Measurements from ENCODE around the gene CDH15.
A peak's percentile ranks its signal among the peaks of the same experiment; 100 is the strongest.

CDH15 gene, protein sequence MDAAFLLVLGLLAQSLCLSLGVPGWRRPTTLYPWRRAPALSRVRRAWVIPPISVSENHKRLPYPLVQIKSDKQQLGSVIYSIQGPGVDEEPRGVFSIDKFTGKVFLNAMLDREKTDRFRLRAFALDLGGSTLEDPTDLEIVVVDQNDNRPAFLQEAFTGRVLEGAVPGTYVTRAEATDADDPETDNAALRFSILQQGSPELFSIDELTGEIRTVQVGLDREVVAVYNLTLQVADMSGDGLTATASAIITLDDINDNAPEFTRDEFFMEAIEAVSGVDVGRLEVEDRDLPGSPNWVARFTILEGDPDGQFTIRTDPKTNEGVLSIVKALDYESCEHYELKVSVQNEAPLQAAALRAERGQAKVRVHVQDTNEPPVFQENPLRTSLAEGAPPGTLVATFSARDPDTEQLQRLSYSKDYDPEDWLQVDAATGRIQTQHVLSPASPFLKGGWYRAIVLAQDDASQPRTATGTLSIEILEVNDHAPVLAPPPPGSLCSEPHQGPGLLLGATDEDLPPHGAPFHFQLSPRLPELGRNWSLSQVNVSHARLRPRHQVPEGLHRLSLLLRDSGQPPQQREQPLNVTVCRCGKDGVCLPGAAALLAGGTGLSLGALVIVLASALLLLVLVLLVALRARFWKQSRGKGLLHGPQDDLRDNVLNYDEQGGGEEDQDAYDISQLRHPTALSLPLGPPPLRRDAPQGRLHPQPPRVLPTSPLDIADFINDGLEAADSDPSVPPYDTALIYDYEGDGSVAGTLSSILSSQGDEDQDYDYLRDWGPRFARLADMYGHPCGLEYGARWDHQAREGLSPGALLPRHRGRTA

DNA sequence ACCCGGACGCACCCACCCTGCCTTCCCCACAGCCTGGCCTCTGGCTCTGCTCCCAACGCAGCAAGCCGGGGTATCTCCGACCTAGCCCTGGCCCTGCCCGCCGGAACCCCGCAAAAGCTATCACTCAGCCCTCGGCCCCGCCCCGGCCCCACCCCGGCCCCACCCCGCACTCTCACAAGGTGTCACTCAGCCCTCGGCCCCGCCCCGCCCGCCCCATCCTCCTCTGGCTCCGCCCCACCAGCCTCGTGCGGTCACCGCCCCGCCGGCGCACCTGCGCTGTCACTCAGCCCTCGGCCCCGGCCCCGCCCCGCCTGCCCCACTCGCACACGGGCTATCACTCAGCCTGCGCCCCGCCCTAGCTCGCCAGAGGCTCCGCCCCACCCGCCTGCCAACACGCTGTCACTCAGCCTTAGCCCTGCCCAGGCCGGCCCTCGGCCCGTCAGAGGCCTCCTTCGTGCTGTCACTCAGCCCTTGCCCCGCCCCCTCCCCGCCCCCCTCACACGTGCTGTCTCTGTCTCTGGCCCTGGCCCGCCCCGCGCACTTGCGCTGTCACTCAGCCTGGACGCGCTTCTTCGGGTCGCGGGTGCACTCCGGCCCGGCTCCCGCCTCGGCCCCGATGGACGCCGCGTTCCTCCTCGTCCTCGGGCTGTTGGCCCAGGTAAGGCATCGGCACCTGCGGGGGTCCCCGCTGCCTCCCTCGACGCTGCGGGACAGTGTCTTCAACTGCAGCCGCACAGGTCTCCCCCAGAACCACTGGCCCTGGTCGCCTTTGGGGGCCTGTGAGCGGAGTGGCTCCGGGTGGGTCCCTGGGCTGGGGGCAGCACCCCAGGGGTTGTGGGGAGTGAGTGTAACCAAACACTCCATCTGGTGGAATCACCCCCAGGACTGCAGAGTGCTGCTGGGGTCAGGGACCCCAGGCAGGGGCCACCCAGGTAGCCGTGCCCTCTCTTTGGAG, at the start of gene CDH15:
Gene CDH15, plus strand, starts transcription at position 533 of the 955 bp plus-strand sequence. Its CDS starts 84 bp downstream, at position 617.
- DNase-seq = peak; percentile 84 to 89

DNA sequence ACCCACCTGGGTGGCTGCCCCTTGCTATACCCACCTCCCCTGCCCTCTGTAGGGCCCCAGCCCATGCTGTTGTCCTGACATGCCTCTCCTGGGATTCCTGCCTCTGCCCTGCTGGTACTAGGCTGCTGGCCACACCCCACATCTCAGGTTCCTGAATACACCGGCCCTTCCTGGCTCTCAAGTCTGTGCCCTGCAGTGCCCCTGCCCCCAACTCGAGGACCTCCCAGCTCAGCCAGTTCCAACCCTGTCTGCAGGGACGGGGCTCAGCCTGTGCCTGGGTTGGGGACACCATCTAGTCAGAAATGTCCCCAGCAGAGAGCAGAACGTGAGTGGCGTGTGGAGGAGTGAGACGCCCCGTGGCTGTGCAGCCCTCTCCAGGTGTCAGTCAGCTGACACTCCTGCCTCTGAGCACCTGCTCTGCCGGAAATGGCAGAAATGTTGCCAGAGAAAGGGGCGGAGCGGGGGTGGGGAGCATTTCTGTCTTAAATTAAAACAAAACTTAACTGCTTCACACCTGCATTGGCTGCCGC, 49.2 kb upstream of the CDH15 start:
- peak; percentile 67 to 89 for DNase-seq

DNA sequence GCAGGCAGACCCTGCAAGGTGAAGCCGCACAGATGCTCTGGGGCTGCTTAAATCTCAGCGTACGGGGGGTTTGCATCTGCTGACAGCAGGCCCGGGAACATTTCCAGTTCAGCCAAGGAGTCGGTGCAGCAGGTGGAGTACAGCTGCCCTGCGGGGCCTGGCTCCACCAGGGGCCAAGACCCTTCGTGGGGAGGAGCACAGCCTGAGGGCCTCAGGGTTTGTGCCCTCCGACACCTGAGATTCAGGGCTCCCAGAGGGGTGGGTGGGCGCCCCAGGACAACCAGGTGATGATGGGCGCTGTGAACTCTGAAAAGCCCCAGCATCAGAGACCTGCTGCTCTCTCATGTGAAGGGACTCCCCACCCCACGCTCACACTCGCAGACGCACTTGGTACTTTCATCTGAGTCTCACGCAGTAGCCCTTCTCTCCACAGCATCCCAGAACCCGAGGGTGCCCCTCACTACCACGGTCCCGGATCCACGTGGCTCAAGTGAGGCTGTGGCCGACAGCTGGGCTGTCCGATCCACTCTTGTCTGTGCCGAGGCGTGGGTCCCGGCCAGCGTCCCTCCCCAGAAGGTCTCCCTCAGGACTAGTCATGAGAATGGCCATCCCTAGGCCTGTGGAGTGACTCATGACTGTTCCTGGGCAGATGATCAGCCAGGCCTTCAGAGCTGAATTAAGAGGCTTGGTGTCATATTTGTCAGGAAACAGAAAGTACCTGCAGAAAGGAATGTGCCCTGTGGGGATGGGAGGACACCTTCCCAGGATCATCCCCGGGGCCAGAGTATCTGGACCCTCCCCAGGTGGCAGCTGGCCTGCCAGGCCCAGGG, 48.3 kb upstream of the CDH15 start:
- DNase-seq = peak in 1 of 2 experiments; percentile 61

DNA sequence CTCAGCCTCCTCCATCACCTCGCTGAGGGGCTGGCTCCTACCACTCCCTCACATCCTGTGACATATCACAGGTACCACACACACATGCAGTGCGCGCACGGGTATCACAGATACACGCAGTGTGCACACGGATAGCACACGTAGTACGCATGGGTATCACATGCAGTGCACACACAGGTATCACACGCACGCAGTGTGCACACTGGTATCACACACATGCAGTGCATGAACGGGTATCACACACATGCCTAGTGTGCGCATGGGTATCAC, 47.8 kb upstream of the CDH15 start:
- DNase-seq = no peak

DNA sequence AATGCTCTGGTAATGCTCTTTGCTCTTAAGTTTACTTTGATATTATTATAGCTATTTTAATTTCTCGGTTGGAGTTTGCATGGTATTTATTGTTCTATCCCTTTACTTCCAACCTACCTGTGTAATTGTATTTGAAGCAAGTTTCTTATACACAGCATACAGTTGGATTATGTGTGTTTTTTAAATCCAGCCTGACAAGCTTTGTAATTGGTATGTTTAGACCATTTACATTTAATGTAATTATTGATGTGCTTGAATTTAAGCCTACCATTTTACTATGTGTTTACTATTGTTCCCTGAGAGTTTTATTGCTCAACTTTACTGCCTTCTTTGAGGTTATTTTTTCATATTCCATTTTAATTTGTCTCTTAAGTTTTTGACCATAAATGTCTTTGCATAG, 42.2 kb upstream of the CDH15 start:
- no peak for DNase-seq

DNA sequence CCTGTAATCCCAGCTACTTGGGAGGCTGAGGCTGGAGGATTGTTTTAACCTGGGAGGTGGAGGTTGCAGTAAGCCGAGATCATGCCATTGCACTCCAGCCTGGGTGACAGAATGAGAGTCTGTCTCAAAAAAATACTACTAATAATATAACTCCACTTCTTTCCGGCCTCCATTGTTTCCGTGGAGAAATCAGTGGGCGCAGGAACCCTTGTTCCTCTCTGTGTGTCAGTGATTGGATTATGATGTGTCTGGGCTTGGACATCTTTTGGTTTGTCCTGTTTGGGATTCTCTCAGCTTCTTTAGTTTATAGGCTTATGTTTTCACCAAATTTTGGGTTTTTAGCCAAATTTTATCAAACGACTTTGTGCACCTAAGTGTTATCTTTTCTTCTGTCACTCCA, 41.1 kb upstream of the CDH15 start:
- no peak for DNase-seq

DNA sequence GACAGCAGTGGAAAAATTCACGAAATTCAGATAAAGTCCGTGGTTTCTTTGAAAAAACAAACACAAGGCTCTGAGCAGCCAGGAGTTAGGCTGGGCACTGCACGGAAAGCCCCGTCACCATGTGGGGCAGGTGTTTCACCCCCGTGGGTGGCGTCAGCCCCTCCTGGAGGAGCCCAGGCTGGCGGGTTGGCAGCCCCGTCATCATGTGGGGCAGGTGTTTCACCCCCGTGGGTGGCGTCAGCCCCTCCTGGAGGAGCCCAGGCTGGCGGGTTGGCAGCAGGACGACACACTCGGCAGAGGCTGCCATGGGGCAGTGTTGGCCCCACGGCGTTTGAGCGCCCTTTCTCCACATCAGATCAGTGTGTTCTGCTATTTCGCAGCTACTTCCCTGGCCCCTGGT, 39.8 kb upstream of the CDH15 start:
- DNase-seq = no peak

DNA sequence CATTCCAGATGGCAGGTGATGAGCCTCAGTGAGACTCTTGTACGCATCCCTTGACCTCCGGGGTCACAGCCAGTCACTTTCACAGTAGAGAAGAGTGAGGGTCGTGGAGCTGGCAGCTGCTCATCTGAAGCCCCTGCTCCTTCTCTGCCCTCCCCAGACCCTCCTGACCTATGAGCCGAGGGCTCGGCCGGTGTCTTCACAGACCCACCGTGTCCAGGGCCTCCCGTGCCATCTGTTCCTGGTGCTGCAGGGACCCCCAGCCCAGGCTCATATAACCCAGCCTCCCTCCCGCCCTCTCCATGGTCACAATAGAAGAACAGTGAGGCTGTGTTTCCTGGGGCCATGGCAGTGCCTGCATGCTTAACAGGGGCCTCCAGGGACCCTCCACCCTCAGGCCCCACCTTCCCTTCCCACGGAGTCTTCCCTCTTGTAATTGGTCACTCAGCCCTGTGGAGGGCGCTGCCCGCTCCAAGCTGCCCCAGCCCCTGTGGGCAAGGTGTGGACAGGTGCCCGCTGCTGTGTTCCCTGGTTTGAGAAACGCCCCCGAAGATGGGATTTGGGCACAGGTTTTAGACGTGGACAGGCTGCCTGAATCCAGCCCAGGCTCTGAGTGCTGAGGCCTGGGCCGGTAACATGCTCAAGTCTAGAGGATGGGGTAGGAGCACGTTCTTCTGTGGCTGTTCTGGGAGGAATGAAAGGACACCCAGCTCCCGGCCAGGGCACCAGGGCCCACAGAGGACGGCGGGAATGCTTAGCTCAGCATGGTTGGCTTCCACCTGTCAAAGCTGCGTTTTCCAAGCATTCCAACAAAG, 39.1 kb upstream of the CDH15 start:
- no peak for DNase-seq

DNA sequence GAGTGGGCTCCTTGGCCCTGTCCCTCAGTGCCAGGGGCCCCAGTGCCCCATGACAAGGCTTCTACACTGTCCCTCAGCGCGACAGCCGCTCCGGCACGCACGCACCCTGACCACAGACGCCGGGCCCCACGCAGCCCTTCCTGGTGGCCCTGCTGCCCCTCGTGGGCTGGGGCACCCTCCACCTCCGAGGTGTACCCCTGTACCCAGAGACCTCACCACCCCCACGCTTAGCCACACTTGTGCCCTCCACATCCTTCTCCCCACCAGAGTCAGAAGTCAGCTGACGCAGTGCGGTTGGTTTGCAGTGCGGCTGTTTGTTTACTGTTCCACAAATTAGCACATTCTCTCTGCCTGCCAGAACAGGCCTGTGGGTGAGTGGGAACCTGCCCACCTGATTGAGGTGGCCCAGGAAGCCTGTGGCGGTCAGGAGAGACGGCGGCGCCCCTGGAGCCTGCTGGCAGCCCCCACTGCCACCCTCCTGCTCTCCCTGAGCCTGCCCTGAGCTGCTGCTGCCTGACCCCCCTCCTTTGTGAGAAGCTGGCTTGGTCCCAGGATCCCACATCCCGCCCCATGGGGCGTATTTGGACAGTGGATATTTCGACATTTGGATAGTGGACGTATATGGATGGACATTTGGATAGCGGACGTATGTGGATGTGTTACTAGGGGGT, 38.0 kb upstream of the CDH15 start:
- no peak for DNase-seq

DNA sequence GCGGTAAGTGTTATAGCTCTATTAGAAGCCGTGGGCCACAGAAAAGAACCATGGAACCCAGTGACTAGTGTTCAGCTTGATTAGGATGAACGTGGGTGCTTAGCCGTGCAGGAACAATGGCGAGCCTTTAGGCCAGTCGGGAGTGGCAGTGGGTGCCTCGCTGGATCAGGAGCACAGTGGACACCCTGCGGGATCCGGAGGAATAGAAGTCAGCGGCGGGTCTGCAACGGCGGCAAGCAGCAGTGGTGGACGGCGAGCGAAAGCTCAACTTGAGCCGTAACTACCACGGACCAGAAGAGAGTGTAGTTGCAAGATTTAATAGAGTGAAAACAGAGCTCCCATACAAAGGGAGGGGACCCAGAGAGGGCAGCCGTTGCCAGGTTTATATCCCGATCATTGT, 37.3 kb upstream of the CDH15 start:
- DNase-seq = no peak

DNA sequence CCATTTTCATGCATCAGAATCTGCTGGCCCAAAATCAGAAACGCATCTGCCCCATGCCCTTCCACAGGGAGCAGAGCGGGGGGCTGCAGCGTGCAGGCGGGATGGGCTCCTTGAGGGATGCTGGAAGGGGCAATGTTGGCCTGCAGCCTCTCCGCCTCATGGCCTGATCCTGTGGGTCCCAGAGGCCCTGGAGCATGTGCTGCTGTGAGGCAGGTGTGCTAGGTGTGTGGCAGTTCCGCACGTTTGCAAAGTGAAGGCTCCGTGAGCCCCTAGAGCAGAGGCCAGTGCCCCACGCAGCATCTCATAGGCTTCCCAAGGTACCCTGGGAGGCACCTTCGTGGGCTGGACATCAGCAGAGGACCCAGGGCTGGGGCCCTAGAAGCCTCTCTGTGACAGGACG, 36.4 kb upstream of the CDH15 start:
- DNase-seq = no peak

DNA sequence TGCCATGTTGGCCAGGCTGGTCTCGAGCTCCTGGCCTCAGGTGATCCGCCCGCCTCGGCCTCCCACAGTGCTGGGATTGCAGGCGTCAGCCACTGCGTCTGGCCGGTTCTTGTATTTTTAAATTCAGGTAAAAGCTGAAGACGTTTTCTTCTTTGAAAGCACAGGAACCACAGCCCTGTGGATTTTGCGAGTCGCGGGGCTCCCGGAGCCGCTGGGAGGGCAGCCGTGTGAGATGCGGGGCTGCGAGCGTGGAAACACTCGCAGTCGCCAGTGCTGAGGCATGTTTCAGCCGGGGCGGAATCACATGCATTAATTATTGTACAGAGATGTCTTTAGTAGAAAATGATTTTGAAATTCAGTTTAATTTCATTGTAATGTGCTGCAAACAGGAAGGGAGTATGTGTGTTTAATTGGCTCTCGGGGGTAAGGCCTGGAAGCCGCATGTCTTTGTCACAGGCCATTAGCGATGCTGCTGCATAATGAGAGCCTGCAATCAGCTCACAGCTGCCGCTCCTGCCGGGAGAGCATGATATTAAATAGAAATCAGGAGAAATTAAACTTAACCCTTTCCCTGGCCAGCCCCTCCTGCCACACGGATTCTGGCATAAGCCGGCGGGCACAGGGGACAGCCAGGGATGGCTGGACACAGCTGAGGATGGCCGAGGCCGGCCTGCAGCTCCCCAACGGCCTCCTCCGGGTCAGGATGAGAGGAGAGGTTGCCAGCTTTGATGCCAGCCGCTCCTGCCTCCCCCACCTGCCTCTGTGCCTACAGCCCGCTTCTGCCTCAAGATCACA, 35.4 kb upstream of the CDH15 start:
- DNase-seq = peak; percentile 69 to 88

DNA sequence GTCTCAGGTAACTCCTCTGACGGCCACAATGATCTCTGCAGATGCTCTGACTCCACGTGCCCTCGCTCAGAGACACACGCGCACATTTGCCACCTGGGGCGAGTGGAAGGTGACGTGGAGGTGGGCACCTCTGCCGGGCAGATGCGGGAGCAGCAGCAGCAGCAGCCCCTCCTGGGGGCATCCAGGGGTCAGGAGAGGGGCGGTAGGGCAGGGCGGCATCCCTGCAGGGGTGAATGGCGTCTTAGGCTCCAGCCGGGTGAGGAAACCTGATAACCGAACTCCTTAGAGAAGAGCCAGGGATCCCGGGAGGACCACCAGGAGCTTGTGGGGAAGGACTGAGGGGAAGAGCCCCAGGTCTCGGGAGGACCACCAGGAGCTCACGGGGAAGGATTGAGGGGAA, 34.6 kb upstream of the CDH15 start:
- DNase-seq = no peak

DNA sequence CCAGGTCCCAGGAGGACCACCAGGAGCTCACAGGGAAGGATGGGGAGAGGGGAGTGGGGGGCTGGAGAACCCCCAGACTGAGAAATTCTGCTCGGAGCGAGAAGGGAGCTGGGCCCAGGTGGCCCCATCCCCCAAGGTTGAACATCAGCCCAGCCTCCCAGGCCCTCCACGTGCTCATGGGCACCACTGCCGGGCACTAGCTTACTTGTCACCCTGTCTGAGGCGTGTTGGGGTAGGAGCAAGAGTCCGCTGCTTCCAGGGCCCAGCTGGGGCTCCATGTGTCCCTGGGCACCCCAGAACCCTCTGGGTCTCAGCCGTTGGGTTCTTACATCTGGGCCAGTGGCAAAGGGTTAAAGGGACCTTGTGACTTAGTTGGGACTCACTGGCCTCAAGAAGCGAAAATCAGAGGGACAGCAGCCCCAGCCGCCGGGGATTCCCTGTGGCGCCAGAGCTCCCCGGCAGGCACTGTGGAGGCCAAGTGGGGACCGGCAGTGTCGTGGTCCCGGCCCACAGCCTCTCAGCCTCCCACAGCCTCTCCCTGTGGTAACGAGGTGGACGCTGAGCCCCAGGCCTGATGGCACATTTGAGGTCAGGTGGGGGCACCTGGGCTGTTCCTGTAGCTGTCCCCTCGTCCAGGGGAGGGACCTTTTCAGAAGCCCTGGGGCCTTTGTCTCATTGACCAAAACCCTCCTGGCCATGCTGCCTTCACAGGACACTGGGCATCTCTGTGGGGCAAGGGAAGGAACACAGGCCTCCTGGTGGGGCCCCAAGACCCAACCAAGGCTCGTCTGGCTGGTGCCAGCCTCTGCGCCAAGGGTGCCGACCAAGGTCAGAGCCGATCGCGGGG, 33.7 kb upstream of the CDH15 start:
- no peak for DNase-seq

DNA sequence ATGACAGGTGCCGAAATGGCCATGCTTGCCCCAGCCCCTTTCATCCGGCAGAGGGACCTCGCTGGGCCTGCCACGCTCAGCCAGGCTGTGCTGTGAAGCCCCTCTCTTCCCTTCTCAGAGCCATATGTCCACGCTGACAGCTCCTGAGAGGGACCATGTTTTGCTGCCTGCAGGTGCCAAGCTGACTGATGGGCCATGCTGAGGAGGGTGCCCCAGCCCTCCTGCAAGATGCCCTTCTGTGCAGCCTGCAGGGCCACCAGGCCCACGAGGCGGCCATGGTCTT, 33.1 kb upstream of the CDH15 start:
- DNase-seq = no peak

DNA sequence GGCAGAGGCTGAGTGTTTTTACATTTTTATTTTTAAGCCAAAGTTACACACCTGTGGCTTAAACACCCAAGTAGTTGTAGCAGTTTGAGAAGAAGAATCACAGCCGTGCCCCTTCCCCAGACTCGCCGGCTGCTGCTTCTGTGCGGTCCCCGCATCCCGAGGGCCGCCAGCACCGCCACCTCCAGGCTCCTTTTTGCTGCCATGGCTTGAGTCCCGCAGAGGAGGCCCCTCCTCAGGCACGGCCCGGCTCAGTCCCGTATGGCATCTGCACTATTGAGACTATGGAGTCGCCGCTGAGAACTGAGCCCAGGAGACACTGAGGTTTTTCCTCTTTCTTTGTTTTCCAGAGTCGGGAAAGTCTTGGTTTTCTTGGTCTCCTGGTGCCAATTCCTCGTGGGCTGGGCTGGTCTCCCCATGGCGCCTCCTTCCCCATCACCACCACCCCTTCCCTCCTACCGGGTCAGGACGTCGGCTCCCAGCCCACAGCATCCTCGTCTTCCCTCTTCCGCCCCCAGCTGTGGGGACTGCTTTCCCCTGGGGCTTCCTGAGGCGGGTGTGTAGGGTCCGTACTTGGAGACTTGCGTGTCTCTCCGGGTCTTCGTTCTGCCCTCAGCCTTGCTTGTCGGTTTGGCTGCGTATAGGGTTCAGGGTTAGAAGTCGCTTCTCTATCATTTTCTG, 32.6 kb upstream of the CDH15 start:
- no peak for DNase-seq

DNA sequence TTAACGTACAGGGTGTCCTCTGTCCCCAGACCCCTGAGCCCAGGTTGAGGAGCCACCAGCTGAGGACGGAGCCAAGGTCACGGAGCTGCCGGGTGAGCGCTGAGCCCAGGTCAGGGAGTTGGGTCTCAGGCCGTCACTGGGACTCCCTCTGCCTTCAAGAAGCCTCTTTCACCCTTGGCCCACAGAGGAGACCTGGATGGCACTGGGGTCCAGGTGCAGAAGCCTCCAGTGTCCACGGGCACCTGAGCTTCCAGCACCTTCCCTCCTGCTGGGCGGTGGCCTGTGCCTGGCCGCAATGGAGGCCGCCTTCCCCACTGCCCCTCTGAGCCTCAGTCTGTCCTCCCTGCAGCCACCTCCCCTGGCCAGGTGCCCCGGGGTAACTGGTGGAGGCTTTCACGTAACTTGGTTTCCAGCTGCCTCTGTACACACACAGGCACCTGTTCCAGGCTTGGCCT, 31.6 kb upstream of the CDH15 start:
- peak in 1 of 2 experiments; percentile 11 for DNase-seq

DNA sequence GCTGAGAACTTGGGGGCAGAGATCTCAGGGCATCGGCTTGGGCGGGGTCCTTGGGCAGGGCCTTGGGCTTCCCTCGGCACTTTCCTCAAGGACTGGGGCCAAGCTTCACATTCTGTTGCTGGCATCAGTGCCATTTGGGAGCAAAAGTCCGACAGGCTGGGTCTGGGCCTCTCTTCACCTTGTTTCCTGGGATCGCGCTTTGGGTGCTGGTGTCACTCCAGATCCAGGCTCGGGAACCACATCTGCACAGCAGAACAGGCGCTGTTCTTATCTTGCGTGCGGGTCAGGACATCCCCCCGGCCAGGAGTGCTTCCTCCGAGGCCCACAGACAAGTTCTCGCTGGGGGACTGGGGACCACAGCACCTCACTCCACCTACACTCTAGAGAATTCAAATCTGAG, 31.1 kb upstream of the CDH15 start:
- DNase-seq = no peak

Data from NCI-H2081 (cell line).